Myocyte (in vitro differentiated cells): Measurements from ENCODE around the gene WNT7B. TPM values are rescaled to one million over a fixed set of nuclear protein-coding genes. Genes with fewer than 3 reads are reported as not detected.

Source experiments
- DNase-seq: peaks from one replicate; pipeline ENCODE4 v3.0.0-alpha.2; 2012; ENCODE audit warnings: low read depth
- total RNA-seq: library from RNA; depleted of rRNA; stranded (reverse); fragments of >200 nt; gene quantifications from 2 replicates; pipeline ENCODE4 v1.2.3, GENCODE V29; 2014

Gene WNT7B
- total RNA-seq, 1 donor from 2014 or later, result not detected

DNA sequence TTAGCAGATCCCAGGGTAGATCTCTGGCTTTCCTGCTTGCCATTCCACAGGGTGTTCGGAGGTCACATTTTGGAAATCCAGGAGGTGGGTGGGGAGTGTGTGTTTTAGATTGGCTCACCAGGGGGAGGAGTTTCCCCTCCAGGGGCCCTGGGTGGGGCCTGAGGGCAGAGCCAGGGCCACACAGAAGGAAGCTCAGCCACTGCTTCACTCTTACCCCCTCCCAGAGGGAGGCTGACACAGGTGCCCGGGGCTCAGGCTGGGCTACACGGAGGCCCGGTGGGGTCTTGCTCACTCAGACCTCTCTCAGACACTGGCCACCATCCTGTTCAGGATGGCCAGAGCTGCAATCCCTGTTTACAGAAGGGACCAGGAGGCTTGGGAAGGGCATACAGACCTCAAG, 2.5 kb downstream of the WNT7B start:
- no peak for DNase-seq

DNA sequence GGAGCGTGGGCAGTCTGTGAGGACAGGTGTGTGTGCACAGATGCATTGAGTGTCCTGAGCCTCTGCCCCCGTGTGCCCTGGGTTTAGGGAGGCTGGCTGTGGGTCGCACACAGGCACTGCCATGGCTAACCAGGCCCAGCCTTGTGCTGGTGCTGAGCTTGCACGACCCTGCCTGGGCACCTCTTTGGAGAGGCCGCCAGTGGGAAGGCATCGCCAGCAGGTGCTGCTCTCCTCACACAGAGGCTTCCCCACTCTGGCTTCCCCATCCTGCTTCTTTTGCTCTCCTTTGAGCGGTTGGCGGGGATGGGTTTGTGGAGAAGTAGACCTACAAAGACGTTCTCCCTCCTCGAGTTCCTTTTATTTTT, 4.1 kb downstream of the WNT7B start:
- DNase-seq, result no peak

DNA sequence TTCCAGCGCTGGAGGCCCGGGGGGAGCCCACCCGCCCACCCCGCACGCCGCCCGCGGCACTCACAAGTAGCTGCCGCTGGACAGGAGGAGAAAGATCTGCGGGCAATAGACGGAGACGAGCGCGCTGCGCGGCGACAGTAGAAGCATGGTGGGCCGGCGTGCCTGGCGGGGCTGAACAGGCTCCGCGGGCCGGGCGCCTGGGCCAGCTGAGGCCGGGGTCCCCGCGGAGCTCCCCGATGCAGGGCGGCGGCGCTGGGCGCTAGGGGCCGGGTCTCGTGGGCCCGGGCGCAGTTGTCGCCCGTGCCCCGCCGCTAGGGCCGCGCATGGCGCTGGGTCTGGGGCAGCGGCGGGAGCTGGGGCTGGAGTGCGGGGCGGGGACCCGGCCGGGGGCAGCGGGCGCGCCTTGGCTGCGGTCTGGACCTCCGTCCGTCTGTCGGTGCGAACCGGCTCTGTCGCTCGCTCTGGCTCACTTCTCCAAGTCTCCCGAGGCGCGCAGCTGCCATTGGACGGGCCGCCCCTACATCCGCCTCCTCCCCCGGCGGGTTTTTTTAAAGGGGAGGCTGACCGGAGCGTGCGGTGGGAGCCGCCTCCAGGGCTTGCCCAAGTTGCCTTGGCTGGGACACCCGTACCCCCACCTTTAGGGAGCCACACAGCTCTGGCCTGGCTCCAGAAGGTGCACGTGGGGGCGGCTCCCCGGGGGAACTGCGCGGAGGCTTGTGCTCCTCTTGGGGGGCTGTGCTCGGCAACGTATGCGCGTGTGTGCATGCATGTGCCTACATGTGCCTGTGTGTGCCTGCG, 4.7 kb downstream of the WNT7B start:
- DNase-seq, result no peak

DNA sequence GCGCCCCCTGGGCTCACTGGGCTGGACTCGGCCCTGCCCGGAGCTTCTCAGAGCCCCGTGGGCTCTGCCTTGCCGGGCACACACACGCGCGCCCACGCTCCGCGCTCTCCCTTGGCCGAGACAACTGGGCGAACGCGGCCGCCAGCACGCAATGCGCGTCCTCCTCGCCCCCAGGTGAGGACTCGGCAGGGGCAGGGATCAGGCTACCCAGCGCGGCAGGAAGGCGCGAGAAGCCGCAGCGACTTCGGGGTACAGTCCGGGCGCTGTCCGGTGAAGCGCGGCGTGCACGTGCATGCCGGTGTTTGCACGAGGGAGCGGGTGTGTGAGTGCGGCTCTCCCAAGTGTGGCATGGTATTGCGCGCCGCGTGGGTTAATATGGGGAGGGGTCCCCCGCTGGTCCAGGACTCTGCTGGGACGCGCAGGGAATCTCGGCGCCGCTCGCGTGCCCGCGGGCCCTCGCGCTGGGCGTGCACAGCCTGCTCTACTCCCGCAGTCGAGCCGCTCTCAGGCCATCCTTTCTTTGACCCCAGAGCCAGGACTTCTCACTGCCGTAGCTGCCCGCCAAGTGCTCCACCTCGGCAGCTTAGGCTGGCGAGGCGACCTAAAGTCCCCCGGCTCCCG, 5.4 kb downstream of the WNT7B start:
- DNase-seq, result no peak

DNA sequence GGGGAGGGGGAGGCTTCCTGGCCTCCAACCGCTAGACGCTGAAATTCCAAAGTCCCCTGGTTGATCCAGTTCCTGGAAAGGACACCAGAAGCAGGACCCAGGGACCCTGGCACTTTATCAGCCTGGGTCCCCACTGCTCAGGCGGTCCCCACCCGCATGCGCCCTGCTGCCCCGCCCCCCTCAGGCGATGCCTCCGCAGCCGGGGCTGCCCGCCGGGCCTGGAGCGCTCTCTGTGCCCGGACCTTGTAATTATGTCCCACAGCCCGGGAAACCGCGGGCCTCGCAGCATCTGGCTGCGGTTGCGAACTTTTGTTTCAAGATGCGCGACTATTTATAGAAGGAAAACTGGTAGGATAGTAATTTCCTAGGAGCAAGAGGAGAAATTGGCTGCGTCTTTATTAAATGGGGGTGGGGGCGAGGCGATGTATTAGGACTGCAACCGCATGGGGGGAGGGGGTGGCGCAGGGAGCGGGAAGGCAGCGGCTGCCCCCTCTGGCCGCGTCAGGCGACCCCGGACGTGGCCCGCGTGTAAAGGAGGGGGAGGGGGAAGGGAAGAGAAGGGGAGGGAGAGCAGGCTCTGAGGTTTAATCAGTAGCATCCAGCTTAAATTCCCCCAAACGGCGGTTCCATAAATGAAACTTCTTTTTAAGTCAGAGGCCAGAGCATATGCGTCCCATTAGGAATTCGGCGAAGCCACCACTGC, 6.1 kb downstream of the WNT7B start:
- DNase-seq, result peak; percentile 84

DNA sequence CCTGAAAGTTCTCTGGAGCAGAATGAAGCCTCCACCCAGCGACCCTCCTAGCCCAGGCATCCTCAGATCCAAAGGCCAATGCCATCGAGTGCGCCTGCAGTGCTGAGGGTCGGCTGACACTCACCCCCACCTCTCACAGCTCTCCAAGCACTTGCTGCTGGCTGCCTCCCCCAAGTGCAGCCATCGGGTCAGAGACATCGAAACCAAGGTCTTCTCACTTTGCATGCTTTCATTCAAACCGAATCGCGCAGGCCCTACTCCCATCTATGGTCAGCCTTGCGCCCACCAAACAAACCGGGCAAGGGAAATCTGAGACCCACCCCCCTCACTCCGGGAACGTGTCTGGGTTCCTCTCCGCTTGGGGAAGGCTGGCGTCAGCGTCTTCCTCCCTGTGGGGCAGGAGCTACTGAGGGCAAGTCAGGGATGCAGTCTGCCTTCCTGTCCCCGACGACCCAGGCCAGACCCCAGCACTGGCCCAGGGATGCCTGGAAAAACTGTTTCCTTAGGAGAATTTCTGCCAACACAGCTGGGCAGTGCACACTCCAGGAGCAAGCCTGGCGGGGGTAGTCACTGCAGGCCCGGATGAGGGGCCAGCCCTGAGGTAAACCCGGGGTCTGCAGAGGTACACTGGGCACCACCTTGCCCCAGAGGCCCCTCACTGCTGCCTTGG, 7.0 kb downstream of the WNT7B start:
- DNase-seq, result no peak

DNA sequence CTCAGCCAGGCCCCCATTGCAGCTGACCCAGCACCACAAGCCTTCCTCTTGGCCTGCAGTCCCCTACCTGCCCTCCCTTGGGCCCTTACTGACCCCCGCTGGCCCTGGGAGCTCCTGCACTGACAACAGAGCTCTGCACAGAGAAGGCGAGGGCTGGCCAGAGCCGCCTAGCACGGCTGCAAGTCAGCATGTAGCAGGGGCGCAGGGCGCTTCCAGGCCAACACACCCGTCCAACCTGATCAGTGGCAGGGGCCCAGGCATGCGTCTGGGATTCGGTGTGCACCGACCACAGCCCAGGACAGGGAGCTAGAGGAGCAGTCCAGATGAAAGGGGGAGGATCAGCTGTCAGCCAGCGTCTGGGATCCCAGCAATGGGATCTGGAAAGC, 7.6 kb downstream of the WNT7B start:
- no peak for DNase-seq

DNA sequence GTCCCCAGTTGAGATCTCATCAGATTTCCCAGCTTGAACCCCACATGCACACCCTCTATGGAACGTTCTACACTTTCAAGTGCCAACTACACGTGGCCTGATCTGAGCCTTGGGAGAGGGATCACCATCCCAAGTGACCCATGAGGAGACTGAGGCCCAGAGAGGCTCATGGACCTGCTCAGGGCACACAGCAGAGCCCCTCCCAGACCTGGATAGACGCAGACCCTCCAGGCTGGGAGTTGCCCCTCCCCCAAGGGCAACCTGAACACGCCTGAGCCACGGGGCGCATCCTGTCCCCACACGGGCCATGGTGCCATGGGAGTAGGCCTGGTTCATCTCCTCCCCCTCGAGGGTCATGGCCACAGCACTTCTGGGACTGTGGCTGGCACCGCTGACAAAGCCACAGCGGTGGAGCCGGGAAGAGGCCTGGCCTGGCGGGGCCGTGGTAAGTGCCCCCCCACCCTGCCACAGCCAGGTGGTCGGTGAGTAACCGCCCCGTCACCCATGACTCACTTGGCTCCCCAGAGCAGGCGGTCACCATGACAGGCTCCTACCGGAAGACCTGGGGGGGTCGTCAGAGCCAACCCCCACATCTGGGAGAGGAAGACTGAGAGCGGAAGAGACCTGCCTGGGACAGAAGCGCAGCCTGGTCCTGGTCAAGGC, 8.1 kb downstream of the WNT7B start:
- peak; percentile 69 for DNase-seq

DNA sequence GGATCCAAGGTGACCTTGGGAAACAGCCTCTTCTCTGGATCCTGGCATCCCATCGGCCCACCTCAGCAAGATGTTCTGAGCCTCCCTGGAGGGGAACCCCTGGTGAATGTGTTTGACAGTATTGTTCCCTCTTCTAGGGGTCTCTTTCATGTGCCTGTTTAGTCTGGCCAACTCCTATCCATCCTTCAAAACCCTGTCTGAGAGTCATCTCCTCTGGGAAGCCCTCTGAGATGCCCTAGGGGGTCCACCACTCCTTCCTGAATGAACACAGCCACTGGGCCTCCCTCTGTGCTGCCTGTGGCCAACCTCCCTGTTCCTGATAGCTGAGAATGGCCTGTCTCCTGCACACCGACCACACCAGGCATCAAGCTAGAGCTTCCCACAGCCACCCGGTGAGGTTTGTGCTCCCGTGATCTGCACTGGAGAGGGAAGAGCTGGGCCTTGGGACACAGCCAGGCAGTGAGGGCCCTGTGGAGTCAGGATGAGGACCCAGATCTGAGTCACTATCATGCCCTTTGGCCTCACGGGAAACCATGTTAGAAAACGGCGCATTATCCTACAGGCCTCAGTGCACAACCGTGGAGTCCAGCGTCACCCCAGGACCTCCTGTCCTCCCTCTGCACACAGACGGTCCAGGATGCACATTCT, 8.8 kb downstream of the WNT7B start:
- no peak for DNase-seq

DNA sequence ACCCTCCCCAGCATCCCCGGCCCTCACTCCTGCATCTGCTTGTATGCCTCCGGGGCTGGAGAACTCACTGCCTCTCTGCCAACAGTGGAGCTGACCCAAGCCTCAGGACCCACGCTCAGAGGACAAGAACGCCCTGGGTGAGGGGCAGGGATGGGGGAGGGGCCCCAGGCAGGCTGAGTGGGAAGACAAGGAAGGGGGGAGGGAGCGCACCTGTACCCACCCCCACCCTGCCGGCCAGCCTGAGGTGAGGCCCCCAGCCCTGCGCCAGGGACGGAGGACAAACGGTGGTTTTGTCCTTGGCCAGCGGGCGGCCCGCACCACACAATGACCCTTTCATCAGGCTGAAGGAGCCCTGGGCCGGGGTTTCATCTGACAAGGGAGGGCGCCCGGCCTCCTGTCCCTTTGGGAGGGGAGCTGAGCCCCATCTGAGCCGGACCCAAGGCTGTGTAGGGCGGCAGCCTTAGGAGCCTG, 10.0 kb downstream of the WNT7B start:
- DNase-seq, result no peak

DNA sequence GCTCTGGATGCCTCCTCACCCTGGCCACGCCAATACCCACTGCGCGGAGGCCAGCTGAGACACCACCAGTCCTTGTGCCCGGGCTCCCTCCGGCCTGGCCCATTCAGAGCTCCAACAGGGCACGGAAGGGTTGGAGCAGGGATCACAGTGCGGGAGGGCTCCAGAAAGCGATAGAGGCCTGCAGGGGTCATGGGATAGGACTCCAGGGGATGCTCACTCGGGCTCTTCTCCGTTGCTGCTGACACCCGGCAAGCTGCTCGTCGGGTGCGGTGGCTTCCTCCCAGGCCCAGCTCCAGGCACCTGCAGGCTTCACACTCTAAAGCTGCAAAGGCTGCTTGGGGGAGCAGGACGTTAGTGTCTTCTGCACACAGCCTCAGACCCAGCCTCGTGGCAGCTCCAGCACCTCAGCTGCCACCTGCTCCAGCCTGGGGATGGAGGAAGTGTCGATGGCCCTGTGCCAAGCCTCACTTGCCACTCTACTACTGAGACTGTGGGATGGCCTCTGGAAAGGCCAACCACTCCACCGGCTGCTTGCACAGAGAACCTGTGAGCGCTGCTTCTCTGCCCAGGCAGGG, 10.6 kb downstream of the WNT7B start:
- DNase-seq, result peak; percentile 52

DNA sequence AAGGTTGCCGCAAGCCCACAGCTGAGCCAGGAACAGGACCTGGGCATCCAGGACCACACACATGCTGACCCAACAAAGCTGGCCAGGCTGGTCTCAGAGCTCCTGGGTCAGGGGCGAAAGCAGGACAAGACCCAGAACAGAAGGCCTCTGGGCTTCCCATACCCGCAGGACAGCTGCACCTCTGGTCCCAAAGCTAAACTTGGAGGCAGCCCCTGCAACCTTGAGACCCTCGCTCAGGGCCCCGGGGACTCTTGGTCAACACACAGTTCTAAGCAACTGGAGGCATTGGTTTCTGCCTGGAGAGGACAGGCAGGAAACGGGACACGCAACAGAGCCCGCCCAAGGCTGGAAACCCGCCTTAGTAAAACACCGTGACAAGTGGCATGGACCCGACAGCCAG, 11.4 kb downstream of the WNT7B start:
- no peak for DNase-seq

DNA sequence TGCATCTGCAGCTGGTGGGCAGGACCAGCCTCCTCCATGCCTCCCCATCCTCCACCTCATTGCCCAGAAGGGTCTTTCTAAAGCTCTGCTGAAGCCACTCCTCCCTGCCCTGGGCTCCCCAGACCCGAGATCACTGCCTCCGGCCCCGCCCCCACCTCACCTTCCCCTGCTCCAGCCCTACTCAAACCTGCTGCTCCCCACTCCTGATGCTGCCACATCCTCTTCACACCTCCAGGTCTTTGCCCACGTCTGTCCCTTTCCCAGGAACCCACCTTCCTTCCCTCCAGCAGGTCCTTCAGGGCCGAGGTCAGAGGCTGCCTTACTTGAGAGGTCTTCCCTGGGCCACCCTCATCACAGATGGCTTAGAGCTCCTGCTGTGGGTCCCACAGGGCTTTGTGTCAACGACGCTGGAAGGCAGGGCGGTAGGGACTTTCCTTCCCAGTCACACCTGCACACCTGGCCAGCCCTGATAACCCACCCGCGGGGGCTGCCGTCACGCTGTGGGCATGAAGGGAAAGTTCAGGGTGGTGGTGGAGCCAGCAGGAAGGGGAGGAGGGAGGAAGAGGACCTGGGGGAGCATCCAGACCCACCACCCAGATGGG, 11.9 kb downstream of the WNT7B start:
- no peak for DNase-seq

DNA sequence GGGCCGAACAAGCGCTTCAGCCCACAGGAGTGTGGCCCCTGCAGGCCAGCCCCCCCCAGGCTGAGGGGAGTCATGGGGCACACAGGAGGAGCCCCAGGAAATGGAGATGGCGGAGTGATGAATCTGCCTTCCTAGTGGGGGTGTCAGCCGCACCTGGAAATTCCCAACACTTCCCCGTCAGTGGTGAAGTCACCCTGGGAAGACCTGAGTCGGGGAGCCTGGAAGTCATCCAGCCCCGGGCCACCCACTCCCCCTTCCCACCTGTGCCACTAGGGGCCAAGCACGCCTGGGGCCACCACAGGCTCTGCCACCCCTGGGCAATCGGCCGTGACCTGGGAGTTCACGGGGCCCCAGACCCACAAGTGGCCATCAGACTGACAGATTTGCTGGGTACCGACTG, 12.6 kb downstream of the WNT7B start:
- no peak for DNase-seq

DNA sequence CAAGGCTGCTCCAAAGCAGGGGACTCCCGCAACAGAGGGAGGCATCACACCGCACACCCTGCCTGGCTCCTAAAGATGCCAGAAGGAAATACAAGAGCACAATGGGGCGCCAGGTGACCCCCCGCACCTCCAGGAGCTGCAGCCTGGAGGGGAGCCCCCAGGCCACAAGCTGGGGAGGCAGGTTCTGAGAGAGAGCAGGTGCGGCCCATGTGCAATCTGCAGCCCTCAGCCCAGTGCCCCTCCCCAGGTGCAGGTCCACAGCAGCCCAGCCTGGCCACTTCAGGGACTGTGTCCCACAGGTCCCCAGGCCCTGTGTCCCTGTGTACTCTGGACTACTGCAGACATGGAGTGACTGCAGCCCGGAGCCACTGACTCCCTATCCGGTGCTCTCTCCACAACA, 13.1 kb downstream of the WNT7B start:
- DNase-seq, result no peak

DNA sequence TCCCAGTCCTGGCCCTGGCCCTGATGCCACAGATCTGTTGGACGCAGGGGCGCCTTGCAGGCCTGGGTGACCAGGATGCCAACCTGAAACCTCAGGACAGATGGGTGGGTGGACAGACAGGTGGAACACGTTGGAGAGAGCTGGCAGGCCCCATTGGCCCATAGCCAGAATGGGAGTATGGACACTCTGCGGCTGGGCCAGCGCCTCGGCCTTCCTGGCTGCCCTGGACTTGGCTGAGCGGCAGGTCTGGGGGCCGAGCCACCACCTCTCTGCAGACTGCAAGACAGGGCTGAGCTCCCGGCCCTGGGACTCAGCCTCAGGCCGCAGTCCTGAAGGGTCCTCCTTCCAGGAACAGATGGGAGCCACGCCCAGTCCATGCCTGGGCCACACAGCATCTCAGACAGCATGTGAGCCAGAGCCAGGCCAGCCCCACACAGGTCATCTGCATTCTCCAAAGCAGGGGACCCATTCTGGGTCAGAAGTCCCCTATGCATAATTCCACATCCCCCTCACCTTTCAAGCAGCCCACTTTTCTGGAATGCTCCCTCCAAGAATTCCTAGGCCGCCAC, 14.1 kb downstream of the WNT7B start:
- DNase-seq, result no peak

DNA sequence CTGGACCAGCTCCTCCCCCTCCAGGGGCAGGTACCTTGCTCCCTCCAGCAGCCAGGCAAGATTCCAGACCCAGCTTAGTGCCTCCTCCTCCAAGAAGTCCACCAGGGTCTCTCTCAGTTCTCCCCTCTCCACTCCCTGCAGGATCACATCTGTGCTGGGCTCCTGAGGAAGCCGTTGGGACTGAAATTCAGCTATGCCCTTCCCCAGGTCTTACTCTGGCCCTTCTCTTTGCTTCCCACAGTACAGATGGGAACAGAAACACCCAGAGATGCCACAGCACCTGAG, 14.6 kb downstream of the WNT7B start:
- no peak for DNase-seq

DNA sequence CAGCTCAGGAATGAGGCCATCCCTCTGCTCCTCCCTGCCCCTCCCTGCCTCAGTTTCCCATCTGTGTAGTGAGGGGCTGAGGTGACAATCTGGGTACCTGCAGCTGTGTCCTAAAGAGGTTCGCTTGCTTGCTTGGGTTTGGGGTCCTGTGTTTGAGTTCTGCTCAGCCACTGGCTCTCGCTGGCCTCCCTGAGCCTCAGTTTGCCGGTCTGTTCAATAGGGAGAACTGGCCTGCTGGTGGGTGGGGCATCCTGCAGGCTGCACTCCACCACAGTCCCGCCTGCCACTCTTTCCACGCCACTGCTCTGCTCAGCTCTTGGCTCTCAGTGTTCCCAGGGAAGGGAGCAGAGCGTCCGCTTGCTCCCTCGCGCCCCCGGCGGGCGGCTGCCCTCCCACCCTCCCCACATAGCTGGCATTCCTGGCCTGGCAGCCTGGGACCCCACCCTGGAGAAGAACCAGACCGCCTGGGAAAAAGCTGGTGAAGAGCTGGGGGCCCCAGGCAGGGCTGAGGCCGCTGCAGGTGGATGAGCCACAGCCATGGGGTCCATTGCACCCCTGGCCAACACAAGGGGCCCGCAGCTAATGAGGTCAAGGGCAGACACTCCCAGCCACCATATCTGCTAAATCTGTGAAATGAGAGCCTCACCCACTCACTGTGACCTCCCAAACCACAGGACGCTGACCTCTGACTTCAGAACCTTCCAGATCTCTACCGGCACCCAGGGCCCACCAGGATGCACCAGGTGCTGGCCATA, 15.1 kb downstream of the WNT7B start:
- DNase-seq, result no peak
